Motor neuron (in vitro differentiated cells): ENCODE results near the gene NRL. TPM values are rescaled to one million over a fixed set of nuclear protein-coding genes. Genes with fewer than 3 reads are reported as not detected.

Source experiments
- ATAC-seq, 8 experiments: fragments of 200-7000 bp; cut with Tn5 transposase; replicated peaks in 6 of 8; 2 replicates each; pipeline ENCODE4 v1.8.0; 2021; ENCODE audit warnings: mild to moderate bottlenecking in 8 of 8, moderate library complexity in 8 of 8
- H3K27ac ChIP-seq, 2 donors: fragments of 250-450 bp; sonication (Bioruptor Pico); 2 replicates each; pipeline ENCODE4 v1.9.0; 2021; ENCODE audit warnings: antibody characterized with exemption in 2 of 2, mild to moderate bottlenecking in 2 of 2, moderate library complexity in 1 of 2
- H3K4me1 ChIP-seq, 2 donors: fragments of 250-450 bp; sonication (Bioruptor Pico); replicated peaks in 1 of 2; 2 replicates each; pipeline ENCODE4 v1.6.1; 2021; ENCODE audit warnings: antibody characterized with exemption in 2 of 2, mild to moderate bottlenecking in 2 of 2, moderate library complexity in 1 of 2
- H3K4me3 ChIP-seq, 5 donors: fragments of 250-450 bp; sonication (Bioruptor Pico); 2 replicates each; pipeline ENCODE4 v1.9.0; 2021; ENCODE audit warnings: antibody characterized with exemption in 5 of 5, mild to moderate bottlenecking in 5 of 5, moderate library complexity in 4 of 5
- WGBS, 10 experiments: fragments of 450-650 bp; shearing (Covaris generic); methylation state at CpG; one replicate each; pipeline ENCODE4 v1.0.0; 2022; 5-methylcytosine and 5-hydroxymethylcytosine counted together
- in situ Hi-C, 9 experiments: fragments of 400-800 bp; cut with MboI; loops; one replicate each; pipeline ENCODE4 v1.15.0; 2021; ENCODE audit warnings: low sequenced_read_pairs in 9 of 9, low pct_unique_long_range_greater_than_20kb in 2 of 9; ENCODE audit not compliant: unreplicated experiment in 9 of 9
- total RNA-seq, 8 experiments: library from RNA; unstranded; fragments of 300-600 nt; gene quantifications; 2 replicates each; pipeline versions ENCODE4 v1.2.3 to v1.2.4, GENCODE V29; 2022

Gene NRL
- total RNA-seq, 8 experiments from 2014 or later = 1.1 to 2.6 (median 2.1) TPM

DNA sequence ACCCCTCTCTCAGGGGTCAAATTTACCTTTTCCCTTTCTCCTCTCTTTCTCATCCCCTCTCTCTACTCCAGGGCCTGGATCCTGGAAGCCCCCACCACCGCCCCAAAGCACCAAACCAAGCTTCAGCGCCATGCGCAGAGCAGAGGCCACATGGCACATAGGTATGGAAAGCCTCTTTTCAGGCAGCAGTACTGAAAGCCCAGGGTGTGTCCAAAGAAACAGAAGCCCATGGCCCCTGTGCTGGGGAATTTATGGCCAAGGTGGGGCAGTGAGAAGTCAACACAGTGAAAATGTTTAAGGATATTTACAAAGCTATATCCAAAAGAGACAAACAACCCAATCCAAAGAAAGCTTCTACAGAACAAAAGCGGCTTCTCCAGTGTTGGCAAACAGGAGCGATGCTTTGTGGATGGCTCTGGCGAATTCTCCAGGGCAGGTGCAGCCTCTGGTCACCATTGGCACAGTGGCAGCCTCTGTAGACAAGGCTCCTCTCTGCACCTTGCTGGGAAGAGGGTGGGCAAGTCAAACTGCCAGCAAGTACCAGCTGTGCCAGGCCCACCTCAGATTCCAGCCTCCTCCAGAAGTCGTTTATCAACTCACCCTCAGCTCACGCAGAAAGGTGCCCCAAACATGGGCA, 48.1 kb downstream of the NRL start:
- in situ Hi-C loops = no loop called here
- no peak overlapping the region for H3K4me3 ChIP-seq
- H3K4me1 ChIP-seq = peaks cover 4 to 10% of the 10 kb centered on the region in 2 donors
- H3K27ac ChIP-seq = no peak overlapping the region
- WGBS, 10 experiments = 65 to 100% (median 88%) methylated on average over 1 to 5 of the region's 8 CpGs; no CpG with 5 or more reads in 6 of the 10 experiments
- no peak for ATAC-seq

DNA sequence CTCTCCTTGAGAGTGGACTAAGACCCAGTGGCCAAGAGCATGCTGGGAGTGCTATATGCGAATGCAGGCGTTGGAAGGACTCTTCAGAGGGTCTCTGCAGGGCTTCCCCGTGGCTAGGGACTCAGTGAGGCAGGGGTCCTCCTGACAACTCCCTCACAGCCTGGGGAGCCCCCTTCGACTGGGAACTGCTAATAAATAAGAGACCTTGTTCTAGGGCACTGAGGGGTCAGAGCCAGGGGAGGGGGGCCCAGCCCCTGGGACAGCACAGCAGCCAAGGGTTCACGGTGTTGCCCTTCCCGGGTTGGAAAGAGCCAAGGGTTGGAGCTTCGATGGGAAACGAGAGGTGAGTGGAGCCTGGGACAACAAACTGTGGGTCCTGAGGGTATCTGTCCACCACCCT, 49.3 kb downstream of the NRL start:
- 0 to 50% (median 20%) methylated on average over 1 to 2 of the region's 8 CpGs; no CpG with 5 or more reads in 5 of the 10 experiments for WGBS, 10 experiments
- ATAC-seq = no peak
- Histone ChIP-seq H3K4me3 (no peak overlapping the region), H3K4me1 (no peaks in the 10 kb centered on the region), H3K27ac (no peak overlapping the region)
- in situ Hi-C loops = no loop called here

DNA sequence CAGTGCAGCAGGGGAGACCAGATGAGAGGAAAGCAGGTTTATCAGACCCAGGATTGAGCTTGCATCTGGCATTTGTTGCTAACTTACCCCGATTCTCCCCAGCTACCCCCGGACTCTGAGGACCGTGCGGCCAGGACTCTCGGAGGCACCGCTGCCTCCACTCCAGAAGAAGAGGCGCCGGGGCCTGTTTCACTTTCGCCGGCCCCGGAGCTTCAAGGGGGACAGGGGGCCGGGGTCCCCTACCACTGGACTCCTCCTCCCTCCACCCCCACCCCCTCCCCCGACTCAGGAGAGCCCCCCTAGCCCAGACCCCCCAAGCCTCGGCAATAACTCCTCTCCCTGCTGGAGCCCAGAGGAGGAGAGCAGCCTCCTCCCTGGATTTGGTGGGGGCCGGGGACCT, 49.9 kb downstream of the NRL start:
- 60% methylated on average over 2 of the region's 15 CpGs; no CpG with 5 or more reads in 9 of the 10 experiments for WGBS, 10 experiments
- Histone ChIP-seq H3K27ac (no peak overlapping the region), H3K4me1 (no peaks in the 10 kb centered on the region), H3K4me3 (no peak overlapping the region)
- no peak for ATAC-seq
- in situ Hi-C loops = no loop called here

DNA sequence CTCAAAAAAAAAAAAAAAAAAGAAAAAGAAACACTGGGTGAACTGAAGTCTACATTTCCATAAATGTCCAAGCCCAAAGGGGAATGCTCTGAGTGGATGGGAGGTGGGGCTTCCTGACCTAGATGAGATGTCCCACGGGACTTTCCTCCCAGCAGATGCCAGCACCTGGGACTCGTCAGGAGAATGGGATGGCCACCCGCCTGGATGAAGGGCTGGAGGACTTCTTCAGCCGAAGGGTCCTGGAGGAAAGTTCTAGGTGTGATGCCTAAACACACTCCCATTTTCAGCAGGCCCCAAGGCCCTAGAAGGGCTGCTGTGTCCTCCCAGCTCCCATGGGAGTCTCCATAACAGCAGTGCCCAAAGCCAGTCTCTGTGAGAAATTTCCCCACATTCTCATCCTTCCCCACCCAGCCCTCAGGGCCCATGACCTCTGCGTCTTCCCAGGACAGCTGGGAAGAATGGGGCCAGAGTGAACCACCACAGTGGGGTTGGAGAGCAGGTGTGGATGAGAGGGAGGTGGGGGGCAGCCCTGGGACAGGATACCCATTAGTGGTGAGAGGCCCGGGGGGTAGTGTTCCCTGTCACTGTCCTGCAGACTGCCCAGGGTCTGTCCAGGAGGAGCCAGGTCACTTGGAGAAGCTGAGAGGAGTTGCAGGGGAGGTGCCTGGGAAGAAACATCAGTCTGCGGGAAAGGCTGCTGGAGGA, 50.5 kb downstream of the NRL start:
- whole genome bisulfite sequencing, 10 experiments = 75 to 100% (median 94%) methylated on average over 1 to 3 of the region's 7 CpGs; no CpG with 5 or more reads in 5 of the 10 experiments
- peak in 3 of 8 experiments; percentile 36 to 78 (median 60) for ATAC-seq
- in situ Hi-C loops = no loop called here
- no peak overlapping the region for H3K27ac ChIP-seq
- H3K4me1 ChIP-seq = no peaks in the 10 kb centered on the region
- no peak overlapping the region for H3K4me3 ChIP-seq

DNA sequence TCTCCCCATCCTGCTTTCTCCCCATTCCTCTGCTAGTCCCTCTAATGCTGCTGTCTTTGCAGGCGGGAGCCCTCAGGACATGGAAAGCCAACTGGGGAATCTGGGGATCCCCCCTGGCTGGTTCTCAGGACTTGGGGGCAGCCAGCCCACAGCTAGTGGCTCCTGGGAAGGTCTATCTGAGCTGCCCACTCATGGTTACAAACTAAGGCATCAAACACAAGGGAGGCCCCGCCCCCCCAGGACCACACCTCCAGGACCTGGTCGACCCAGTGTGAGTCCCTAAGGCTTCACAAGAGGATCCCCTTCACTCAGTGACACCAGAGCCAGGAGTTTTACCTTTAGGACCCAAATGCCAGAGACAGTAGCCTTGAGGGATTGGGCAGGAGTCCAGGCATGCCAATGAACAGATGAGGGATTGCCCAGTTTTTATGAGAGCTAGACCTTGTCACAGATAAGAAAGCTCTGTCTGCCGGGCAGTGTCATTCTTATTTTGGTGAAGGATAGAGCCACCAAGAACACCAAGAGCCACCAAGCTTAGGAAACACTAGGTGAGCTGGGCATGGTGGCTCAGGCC, 51.4 kb downstream of the NRL start:
- no peak overlapping the region for H3K4me3 ChIP-seq
- ATAC-seq = no peak
- WGBS, 10 experiments = 100% methylated on average over 1 of the region's 4 CpGs; no CpG with 5 or more reads in 8 of the 10 experiments
- H3K4me1 ChIP-seq = peaks cover 3 to 7% of the 10 kb centered on the region in 2 donors
- in situ Hi-C loops = no loop called here
- no peak overlapping the region for H3K27ac ChIP-seq

DNA sequence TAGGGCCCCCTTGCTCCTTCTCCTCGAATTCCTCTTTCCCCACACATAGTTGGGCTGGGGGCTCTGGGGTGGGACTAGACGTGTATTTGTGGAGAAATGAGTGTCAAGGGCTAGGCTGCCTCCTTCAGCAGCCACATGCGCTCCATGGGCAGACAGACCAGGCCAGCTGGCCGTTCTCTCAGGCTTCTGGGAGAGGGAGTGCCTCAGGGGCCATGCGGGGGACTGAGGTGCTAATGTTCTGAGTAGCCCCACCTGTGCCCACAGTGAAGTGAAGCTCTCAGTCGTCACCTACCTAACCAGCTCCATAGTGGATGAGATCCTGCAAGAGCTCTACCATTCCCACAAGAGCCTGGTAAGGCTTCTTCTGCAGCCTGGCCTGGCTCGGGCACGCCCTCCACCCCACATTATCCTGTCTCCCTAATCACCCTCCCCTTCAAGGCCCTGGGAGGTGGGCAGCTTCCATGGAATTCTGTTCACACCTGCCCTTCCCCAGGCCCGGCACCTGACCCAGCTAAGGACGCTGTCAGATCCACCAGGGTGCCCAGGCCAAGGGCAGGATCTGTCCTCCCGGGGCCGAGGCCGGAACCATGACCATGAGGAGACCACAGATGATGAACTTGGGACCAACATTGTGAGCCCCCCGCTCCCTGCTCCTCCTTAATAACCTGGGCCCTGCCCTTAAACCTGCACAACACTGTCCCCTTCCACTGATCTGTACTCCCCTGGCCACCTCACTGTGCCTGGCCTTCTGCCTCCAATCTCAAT, 52.4 kb downstream of the NRL start:
- WGBS, 10 experiments = 90 to 100% (median 100%) methylated on average over 1 to 4 of the region's 14 CpGs; no CpG with 5 or more reads in 5 of the 10 experiments
- no peak for ATAC-seq
- in situ Hi-C loops = no loop called here
- H3K4me3 ChIP-seq = no peak overlapping the region
- H3K4me1 ChIP-seq = peaks cover 3 to 7% of the 10 kb centered on the region in 2 donors
- no peak overlapping the region for H3K27ac ChIP-seq

DNA sequence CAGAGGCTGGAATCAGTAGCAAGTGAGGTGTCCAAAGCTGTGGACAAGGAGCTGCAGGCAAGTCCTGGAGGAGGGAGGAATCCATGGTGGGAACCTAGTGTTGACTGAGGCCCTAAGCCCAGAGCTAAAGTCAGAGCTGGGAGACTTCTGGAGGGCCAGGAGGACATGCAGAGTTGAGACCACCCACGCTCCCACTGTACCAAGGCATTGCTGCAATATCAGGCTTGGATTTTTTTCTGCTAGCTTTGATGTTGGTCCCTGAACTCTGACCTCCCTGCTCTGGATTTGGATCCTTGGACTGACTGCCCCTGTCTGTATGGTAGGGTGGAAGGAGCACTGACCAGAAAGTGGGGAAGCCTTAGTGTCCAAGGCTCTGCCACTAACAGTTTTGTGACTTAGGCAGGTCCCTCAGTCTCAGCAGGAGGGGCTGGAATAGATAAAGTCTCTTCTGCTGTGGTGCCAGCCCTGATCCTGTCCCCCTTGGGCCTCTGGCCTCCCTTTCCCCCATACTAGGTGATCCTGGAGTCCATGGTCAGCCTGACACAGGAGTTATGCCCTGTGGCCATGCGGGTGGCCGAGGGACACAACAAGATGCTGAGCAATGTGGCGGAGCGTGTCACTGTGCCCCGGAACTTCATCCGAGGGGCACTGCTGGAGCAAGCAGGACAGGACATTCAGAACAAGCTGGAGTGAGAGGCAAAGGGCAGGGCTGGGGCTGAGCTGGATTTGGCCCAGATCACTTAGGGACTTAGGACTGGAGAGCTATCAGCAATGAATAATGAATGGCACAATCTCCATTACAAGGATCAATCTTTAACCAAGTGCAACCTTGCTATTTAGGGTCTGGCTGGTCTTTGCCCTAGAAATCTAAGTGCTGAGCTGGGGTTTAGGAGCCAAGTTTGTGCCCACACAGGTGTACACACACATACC, 53.5 kb downstream of the NRL start:
- H3K4me3 ChIP-seq = no peak overlapping the region
- in situ Hi-C loops = no loop called here
- no peak for ATAC-seq
- H3K4me1 ChIP-seq = peaks cover 3 to 7% of the 10 kb centered on the region in 2 donors
- H3K27ac ChIP-seq = no peak overlapping the region
- WGBS, 10 experiments = 74 to 100% (median 95%) methylated on average over 1 to 6 of the region's 7 CpGs; no CpG with 5 or more reads in 1 of the 10 experiments

DNA sequence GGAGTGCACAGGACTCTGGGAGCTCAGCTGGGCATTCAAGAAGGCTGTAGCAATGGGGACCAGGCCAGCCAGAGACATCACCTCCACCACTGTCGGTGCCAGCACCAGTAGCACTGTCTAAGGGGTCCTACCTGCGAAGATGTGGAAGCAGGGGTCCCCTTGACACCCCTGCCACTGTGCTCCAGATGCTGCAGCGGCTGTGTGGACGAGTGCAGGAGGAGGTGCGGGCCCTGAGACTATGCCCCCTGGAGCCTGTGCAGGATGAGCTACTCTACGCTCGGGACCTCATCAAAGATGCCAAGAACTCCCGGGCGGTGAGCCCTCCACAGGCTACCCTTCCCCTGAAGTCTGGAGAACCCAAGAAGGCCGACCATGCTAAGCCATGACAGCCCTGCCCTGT, 54.3 kb downstream of the NRL start:
- ATAC-seq = no peak
- in situ Hi-C loops = no loop called here
- H3K4me1 ChIP-seq = peaks cover 3 to 7% of the 10 kb centered on the region in 2 donors
- H3K27ac ChIP-seq = no peak overlapping the region
- H3K4me3 ChIP-seq = no peak overlapping the region
- whole genome bisulfite sequencing, 10 experiments = 62 to 100% (median 100%) methylated on average over 1 to 5 of the region's 10 CpGs; no CpG with 5 or more reads in 5 of the 10 experiments

DNA sequence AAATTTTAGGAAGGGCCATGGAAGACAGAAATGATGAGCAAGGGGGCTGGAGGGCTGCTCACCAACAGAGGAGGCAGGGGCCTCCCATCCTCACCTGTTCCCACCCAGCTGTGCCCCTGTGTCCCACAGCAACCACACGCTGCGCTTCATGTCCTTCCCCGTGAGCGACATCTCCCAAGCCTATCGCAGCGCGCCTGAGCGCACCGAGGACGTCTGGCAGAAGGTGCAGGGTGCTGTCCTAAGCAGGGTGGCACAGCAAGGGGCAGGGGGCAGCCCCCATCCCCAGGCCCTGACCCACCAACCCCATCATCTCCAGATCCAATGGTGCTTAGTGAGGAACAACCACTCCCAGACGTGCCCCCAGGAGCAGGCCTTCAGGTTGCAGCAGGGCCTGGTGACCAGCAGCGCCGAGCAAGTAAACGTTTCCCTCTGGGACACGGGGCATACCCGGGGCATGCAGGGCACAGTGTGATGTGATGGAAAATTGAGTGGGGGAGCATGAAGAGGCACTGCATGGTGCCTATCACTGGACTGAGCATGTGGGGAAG, 54.8 kb downstream of the NRL start:
- Histone ChIP-seq H3K27ac (no peak overlapping the region), H3K4me3 (no peak overlapping the region), H3K4me1 (peaks cover 3 to 7% of the 10 kb centered on the region in 2 donors)
- WGBS, 10 experiments = 87 to 100% methylated on average over 3 of the region's 16 CpGs; no CpG with 5 or more reads in 8 of the 10 experiments
- ATAC-seq = no peak
- in situ Hi-C loops = no loop called here

DNA sequence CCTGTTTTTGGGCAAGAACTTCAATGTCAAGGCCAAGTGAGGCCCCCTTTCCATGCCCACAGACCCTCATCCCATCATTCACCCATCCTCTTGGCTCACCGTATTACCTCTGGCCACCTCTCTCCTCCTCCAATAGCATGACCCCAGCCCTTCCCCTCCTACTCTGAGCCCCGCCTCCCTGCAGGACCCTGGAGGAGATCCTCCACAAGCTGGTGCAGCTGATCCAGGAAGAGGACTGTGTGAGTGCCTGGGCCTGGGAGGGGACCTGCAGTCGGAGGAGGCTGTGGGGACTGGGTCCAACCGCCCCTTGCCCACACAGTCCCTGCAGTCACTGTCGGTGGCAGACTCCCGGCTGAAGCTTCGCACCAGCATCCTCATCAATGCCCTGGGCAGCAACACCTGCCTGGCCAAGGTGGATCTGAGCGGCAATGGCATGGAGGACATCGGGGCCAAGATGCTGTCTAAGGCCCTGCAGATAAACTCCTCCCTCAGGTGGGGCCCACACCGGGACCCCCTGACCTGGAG, 55.7 kb downstream of the NRL start:
- ATAC-seq = peak in 1 of 8 experiments; percentile 10
- 80 to 100% methylated on average over 1 of the region's 10 CpGs; no CpG with 5 or more reads in 8 of the 10 experiments for WGBS, 10 experiments
- H3K27ac ChIP-seq = no peak overlapping the region
- in situ Hi-C loops = no loop called here
- H3K4me3 ChIP-seq = no peak overlapping the region
- H3K4me1 ChIP-seq = peaks cover 3 to 7% of the 10 kb centered on the region in 2 donors

DNA sequence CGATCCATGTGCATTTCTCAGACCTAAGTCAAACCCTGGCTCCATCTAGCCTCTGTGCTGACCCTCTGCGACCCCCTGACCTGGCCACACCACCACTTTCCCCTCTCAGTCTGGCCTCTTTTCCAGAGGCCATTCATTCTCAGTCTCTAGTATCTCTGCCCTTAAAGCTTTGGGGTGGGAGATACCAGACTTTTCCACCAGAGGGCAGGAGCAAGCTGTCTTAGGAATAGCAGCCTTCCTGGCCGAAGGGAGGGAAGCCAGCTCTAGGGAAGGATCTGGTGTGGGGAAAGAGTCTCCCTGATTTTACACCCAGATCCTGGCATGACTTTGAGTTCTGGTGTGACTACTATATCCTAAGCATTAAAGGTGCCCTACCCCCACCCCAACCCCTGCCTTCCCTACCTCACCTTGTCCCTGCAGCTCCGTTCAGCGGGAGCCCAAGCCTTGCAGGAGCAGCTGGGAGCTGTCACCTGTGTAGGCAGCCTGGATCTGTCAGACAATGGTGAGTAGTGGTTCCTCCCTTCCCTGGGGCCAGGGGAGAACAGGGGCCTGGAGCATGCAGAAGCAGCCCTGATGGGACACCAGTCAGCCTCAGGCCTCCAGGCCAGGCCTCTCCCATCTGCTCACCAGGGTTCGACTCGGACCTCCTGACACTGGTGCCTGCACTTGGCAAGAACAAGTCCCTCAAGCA, 56.3 kb downstream of the NRL start:
- ATAC-seq = peak; percentile 59 to 96 (median 89)
- Histone ChIP-seq H3K4me3 (no peak overlapping the region), H3K4me1 (peaks cover 3 to 7% of the 10 kb centered on the region in 2 donors), H3K27ac (no peak overlapping the region)
- in situ Hi-C loops = no loop called here
- WGBS, 10 experiments = 0 to 100% (median 14%) methylated on average over 1 to 2 of the region's 7 CpGs; no CpG with 5 or more reads in 6 of the 10 experiments
